ENCODE measurements around the gene RALB. TPM values are rescaled to one million over a fixed set of nuclear protein-coding genes. Genes with fewer than 3 reads are reported as not detected.

The RALB gene
- total and polyA plus RNA-seq, 2 of the 4 experiments (the other 2 are of a cell fraction): 53.6 to 54.7 TPM

- in situ Hi-C loops (cut with MboI; ENCODE audit: low sequenced_read_pairs) (no loop called here), intact Hi-C loops (cut with micrococcal nuclease) (no loop called here), dilution Hi-C loops (cut with HindIII; ENCODE audit: low sequenced_read_pairs, unreplicated experiment) (no loop called here)
- Histone ChIP-seq H3K9ac (ENCODE audit: low read depth, low read length) (no peak overlapping the region), H3K18ac (ENCODE audit: low read depth, low read length) (no peak overlapping the region), H4K91ac (ENCODE audit: insufficient read depth, low read depth, low read length) (no peak overlapping the region), H3K23ac (ENCODE audit: low read depth, low read length) (no peak overlapping the region), H2AK9ac (replicated peaks; ENCODE audit: low read depth, low read length, poor library complexity) (no peak overlapping the region), H3K79me1 (ENCODE audit: low read depth in 1 of 2, low read length in 2 of 2) (peaks cover 27 to 38% of the 10 kb centered on the region in 2 experiments), H3K4me2 (ENCODE audit: low read depth, low read length) (0 out of 2 replicates have a peak overlapping the region, but pooled peaks have one; percentile 5), H3K56ac (ENCODE audit: extremely low read depth, insufficient read depth, low read length) (no peak overlapping the region), H2BK120ac (ENCODE audit: low read depth, low read length) (no peak overlapping the region), H3K4ac (ENCODE audit: low read depth, low read length) (no peak overlapping the region), H2BK5ac (ENCODE audit: low read depth, low read length, poor library complexity, severe bottlenecking) (no peak overlapping the region), H3K9me3 (ENCODE audit: control insufficient read depth, insufficient read depth, low read length) (peaks cover 7% of the 10 kb centered on the region), H2BK20ac (ENCODE audit: low read depth, low read length) (no peak overlapping the region), H3K9me1 (ENCODE audit: insufficient read depth, low read length) (peaks cover 8% of the 10 kb centered on the region; the same call in 1 of the 2 replicates), H4K8ac (ENCODE audit: low read depth in 2 of 2, low read length in 2 of 2) (no peak overlapping the region), H3K4me1 (ENCODE audit: control insufficient read depth, insufficient read depth, low read length) (peaks cover 12% of the 10 kb centered on the region), H4K20me1 (ENCODE audit: insufficient read depth, low read length) (no peaks in the 10 kb centered on the region), H2AK5ac (ENCODE audit: low read depth, low read length) (no peak overlapping the region), H2AFZ (replicated peaks; ENCODE audit: low read length, poor library complexity) (no peak overlapping the region), H3K4me3 (ENCODE audit: insufficient read depth, low read depth, low read length) (no peak overlapping the region), H3K36me3 (ENCODE audit: control insufficient read depth, insufficient read depth, low read length) (peaks cover 7% of the 10 kb centered on the region; the same call in 1 of the 2 replicates), H3K27ac (ENCODE audit: insufficient read depth, low read length) (no peak overlapping the region), H3K14ac (replicated peaks; ENCODE audit: low read depth, low read length) (no peak overlapping the region; the same call in 1 of the 2 replicates), H3K27me3 (ENCODE audit: control insufficient read depth, insufficient read depth, low read length) (no peaks in the 10 kb centered on the region), H2BK15ac (ENCODE audit: low read depth, low read length) (no peak overlapping the region), H4K5ac (ENCODE audit: low read depth, low read length) (no peak overlapping the region)
- no peak for ATAC-seq (ENCODE audit: low read depth)
- CTCF ChIA-PET: no interaction called here
- POLR2A ChIA-PET (ENCODE audit: unreplicated experiment): no interaction called here
- no peak for TF ChIP-seq CEBPB (IDR thresholded peaks at IDR 0.05; ENCODE audit: low read depth, low read length)
- no peak for TF ChIP-seq BHLHE40 (IDR thresholded peaks at IDR 0.05; ENCODE audit: low read depth, low read length)
- no peak for TF ChIP-seq RFX5 (IDR thresholded peaks at IDR 0.05; ENCODE audit: low read depth, low read length)
- no peak for TF ChIP-seq POLR2A (IDR thresholded peaks at IDR 0.05; ENCODE audit: low read depth, low read length)
- TF ChIP-seq CTCF (conservative IDR thresholded peaks at IDR 0.05; ENCODE audit: low read depth, low read length): no peak
- 100% methylated on average over 4 of the region's 8 CpGs; no CpG with 5 or more reads in 1 of the 2 experiments for WGBS, 2 experiments (ENCODE audit: extremely low coverage in 2 of 2, insufficient read length in 1 of 2)
- no peak for DNase-seq
- BruUV-seq (replicated peaks): TSS peak; percentile 40
Measured at GRCh38 chr2:120221616-120222015, 31.0 kb upstream of the RALB start.
